Measurements from ENCODE around the gene KCMF1.
A peak's percentile ranks its signal among the peaks of the same experiment; 100 is the strongest.

DNA sequence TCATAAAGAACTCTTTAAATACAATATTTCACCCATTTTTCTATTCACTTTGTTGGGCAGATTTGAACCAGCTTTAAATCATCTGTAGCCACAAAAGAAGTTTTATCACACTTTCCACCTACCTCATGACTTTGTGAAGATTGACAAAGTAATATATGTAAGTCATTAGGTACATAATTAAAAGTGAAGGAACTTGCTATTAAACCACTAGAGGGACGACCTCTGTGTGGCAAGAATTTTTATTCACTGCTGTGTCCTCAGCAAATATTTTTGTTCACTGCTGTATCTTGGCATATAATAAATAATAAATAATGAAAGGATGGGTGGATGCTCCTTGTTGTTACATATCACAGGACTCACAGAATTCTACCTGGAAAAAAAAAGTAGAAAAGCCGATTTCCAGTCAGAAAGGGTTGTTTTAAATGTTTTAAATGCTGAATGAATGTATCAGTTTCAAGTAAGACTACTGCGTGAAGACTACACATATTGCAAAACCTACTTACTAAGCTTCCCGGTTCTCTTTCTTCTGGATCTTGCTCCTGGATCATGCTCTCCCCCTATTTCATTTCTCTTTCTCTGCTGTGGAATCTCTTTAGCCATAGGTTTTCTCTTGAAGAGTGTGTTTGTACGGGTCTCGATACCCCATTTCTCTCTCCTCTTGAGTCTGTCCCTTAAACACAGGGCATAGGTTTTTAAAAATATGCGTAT, 44.8 kb downstream of the KCMF1 start:
- TF ChIP-seq ZNF274 (IDR thresholded peaks at IDR 0.05; ENCODE audit: insufficient read depth, insufficient read length) (no peak), PAX5 (IDR thresholded peaks at IDR 0.05; ENCODE audit: borderline replicate concordance, low read depth, low read length) (no peak), FOXK2 (IDR thresholded peaks at IDR 0.05) (no peak), MYC (IDR thresholded peaks at IDR 0.05; ENCODE audit: insufficient read depth, insufficient read length, insufficient replicate concordance, low read length, severe bottlenecking) (no peak), NRF1 (conservative IDR thresholded peaks at IDR 0.05; ENCODE audit: low read depth, low read length) (no peak), SREBF1 (IDR thresholded peaks at IDR 0.05; ENCODE audit: low read length) (no peak), EZH2 (IDR thresholded peaks at IDR 0.05; ENCODE audit: borderline replicate concordance, control insufficient read depth, low read depth, low read length) (no peak), DPF2 (IDR thresholded peaks at IDR 0.05) (no peak), JUND (IDR thresholded peaks at IDR 0.05; ENCODE audit: low read depth, low read length) (no peak), POLR2A (IDR thresholded peaks at IDR 0.05; ENCODE audit: low read depth, low read length) (no peak), CREM (IDR thresholded peaks at IDR 0.05; ENCODE audit: low read depth) (no peak)
- TF ChIP-seq, protein P1, sequence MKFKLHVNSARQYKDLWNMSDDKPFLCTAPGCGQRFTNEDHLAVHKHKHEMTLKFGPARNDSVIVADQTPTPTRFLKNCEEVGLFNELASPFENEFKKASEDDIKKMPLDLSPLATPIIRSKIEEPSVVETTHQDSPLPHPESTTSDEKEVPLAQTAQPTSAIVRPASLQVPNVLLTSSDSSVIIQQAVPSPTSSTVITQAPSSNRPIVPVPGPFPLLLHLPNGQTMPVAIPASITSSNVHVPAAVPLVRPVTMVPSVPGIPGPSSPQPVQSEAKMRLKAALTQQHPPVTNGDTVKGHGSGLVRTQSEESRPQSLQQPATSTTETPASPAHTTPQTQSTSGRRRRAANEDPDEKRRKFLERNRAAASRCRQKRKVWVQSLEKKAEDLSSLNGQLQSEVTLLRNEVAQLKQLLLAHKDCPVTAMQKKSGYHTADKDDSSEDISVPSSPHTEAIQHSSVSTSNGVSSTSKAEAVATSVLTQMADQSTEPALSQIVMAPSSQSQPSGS (IDR thresholded peaks at IDR 0.05; ENCODE audit: low read length) = no peak
- TF ChIP-seq, protein P2, sequence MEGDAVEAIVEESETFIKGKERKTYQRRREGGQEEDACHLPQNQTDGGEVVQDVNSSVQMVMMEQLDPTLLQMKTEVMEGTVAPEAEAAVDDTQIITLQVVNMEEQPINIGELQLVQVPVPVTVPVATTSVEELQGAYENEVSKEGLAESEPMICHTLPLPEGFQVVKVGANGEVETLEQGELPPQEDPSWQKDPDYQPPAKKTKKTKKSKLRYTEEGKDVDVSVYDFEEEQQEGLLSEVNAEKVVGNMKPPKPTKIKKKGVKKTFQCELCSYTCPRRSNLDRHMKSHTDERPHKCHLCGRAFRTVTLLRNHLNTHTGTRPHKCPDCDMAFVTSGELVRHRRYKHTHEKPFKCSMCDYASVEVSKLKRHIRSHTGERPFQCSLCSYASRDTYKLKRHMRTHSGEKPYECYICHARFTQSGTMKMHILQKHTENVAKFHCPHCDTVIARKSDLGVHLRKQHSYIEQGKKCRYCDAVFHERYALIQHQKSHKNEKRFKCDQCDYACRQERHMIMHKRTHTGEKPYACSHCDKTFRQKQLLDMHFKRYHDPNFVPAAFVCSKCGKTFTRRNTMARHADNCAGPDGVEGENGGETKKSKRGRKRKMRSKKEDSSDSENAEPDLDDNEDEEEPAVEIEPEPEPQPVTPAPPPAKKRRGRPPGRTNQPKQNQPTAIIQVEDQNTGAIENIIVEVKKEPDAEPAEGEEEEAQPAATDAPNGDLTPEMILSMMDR (IDR thresholded peaks at IDR 0.05 in 2 of 3, conservative IDR thresholded peaks at IDR 0.05 in 1 of 3; ENCODE audit: control insufficient read depth in 2 of 3, extremely low read depth in 1 of 3, insufficient read depth in 1 of 3, low read depth in 3 of 3, low read length in 3 of 3) = 0 out of 6 replicates have a peak, but pooled peaks of 2 of the 3 experiments have one; percentile 4 to 10
- TF ChIP-seq, protein P3, sequence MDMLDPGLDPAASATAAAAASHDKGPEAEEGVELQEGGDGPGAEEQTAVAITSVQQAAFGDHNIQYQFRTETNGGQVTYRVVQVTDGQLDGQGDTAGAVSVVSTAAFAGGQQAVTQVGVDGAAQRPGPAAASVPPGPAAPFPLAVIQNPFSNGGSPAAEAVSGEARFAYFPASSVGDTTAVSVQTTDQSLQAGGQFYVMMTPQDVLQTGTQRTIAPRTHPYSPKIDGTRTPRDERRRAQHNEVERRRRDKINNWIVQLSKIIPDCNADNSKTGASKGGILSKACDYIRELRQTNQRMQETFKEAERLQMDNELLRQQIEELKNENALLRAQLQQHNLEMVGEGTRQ (IDR thresholded peaks at IDR 0.05; ENCODE audit: borderline replicate concordance, low read depth, low read length) = no peak
